ENCODE results near the gene MAL. TPM values are rescaled to one million over a fixed set of nuclear protein-coding genes. Genes with fewer than 3 reads are reported as not detected.

The MAL gene
- total and polyA plus RNA-seq, 3 donors from 2014 or later = 0.62 to 1.3 (median 0.79) TPM

GRCh38 chr2:95074663-95075439 lies 49.3 kb downstream of the MAL start:
- intact Hi-C loops (cut with DNase I; ENCODE audit: low total_unique reads) = no loop called here
- no peaks in the 10 kb centered on the region for H3K27me3 ChIP-seq
- 66 to 78% methylated on average over 11 to 15 of the region's 15 CpGs for WGBS, 2 donors
- TF ChIP-seq CTCF (IDR thresholded peaks at IDR 0.05) = no peak
- TF ChIP-seq POLR2A (IDR thresholded peaks at IDR 0.05) = no peak
- no peak overlapping the region for H3K27ac ChIP-seq
- H3K9me3 ChIP-seq = no peaks in the 10 kb centered on the region
- H3K36me3 ChIP-seq (ENCODE audit: low read depth, missing control alignments) = no peaks in the 10 kb centered on the region
- no peak overlapping the region for H3K4me3 ChIP-seq
- H3K4me1 ChIP-seq = no peaks in the 10 kb centered on the region
- DNase-seq = no peak

DNA sequence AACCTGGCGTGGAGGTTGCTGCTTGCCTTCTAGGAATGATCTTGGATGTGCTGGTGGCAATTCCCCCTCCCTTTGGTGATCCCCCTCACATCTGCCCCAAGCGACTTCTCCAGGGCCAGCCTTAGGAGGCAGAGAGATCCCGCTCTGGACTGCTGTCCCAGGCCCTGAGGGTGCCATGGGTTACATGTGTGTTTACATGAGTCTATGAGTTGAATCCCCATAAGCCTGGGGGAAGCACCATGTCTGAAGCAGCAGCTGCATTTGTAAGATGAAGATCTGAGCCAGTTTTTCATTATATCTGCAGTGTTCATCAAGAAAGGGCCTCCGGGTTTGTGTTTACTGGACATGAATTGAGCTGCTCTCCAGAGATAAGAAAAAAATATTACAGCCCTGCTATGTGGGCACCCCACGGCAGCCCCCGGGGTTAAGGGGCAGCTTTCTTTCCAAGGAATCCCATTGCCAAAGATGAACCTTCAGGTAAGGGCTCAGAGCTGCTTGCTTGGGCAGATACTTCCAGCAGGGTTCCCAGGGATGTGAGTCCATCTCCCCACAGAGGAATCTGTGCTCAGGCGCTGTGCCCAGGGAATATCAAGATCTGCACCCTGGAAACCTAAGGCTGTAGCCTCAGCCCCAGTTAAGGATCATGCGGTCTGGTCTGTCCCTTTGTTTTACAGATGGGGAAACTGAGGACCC lies 50.1 kb downstream of the MAL start:
- Histone ChIP-seq H3K4me1 (no peaks in the 10 kb centered on the region), H3K27ac (no peak overlapping the region), H3K4me3 (no peak overlapping the region), H3K27me3 (no peaks in the 10 kb centered on the region), H3K36me3 (ENCODE audit: low read depth, missing control alignments) (no peaks in the 10 kb centered on the region), H3K9me3 (no peaks in the 10 kb centered on the region)
- 71 to 73% methylated on average over 6 to 8 of the region's 8 CpGs for WGBS, 2 donors
- DNase-seq = no peak
- TF ChIP-seq CTCF (IDR thresholded peaks at IDR 0.05) (no peak), POLR2A (IDR thresholded peaks at IDR 0.05) (no peak)
- intact Hi-C loops (cut with DNase I; ENCODE audit: low total_unique reads) = no loop called here

GRCh38 chr2:95076705-95077529 lies 51.4 kb downstream of the MAL start:
- DNase-seq = peak; percentile 88
- WGBS, 2 donors = 6 to 12% methylated on average over 4 to 44 of the region's 44 CpGs
- no peaks in the 10 kb centered on the region for H3K9me3 ChIP-seq
- H3K36me3 ChIP-seq (ENCODE audit: low read depth, missing control alignments) = no peaks in the 10 kb centered on the region
- no peak for TF ChIP-seq POLR2A (IDR thresholded peaks at IDR 0.05)
- TF ChIP-seq CTCF (IDR thresholded peaks at IDR 0.05) = peak; percentile 46 to 82 (median 69)
- intact Hi-C loops (cut with DNase I; ENCODE audit: low total_unique reads) = no loop called here
- H3K27ac ChIP-seq = no peak overlapping the region
- H3K27me3 ChIP-seq = no peaks in the 10 kb centered on the region
- H3K4me3 ChIP-seq = peak overlapping the region; percentile 31 to 59
- no peaks in the 10 kb centered on the region for H3K4me1 ChIP-seq

DNA sequence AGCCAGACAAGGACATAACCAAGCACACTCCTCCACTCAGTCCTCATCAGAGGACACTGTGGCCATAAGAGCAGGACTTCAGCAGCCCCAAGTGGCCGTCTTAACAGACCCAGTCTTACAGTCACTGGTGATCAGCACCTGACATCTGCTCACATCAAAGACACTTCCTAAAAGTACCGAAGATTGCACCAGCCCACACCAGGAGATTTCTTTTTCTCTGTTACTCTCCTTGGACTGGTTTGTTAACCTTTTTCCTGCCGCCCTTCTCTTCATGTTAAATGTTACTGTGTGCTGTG lies 52.0 kb downstream of the MAL start:
- TF ChIP-seq POLR2A (IDR thresholded peaks at IDR 0.05) = no peak
- no peak for TF ChIP-seq CTCF (IDR thresholded peaks at IDR 0.05)
- H3K27ac ChIP-seq = no peak overlapping the region
- no peaks in the 10 kb centered on the region for H3K27me3 ChIP-seq
- H3K36me3 ChIP-seq (ENCODE audit: low read depth, missing control alignments) = no peaks in the 10 kb centered on the region
- 20 to 41% methylated on average over 3 of the region's 3 CpGs for WGBS, 2 donors
- intact Hi-C loops (cut with DNase I; ENCODE audit: low total_unique reads) = no loop called here
- H3K4me1 ChIP-seq = no peaks in the 10 kb centered on the region
- H3K4me3 ChIP-seq = no peak overlapping the region
- DNase-seq = no peak
- no peaks in the 10 kb centered on the region for H3K9me3 ChIP-seq

All from testis (tissue), 3 donors.